ENCODE measurements around the gene NUCB1.

NUCB1 gene

GRCh38 chr19:48920949-48921348 is 20.8 kb downstream of the NUCB1 start:
- Histone ChIP-seq H3K4me3 (ENCODE audit: low read depth, low read length) (no peak overlapping the region), H3K23ac (ENCODE audit: low read length) (no peak overlapping the region), H3K14ac (ENCODE audit: low read length) (no peak overlapping the region), H3K79me1 (ENCODE audit: low read length) (no peaks in the 10 kb centered on the region), H3K9ac (ENCODE audit: low read length) (no peak overlapping the region), H3K36me3 (ENCODE audit: control insufficient read depth in 1 of 2, insufficient read depth in 2 of 2, low read length in 2 of 2) (peaks cover 47% of the 10 kb centered on the region in 2 experiments), H3K18ac (ENCODE audit: low read length) (no peak overlapping the region), H4K91ac (ENCODE audit: low read depth, low read length) (no peak overlapping the region), H2AK5ac (ENCODE audit: low read length) (no peak overlapping the region), H3K4ac (ENCODE audit: low read depth, low read length) (no peak overlapping the region), H2BK12ac (ENCODE audit: low read length) (no peak overlapping the region), H2BK120ac (ENCODE audit: insufficient read depth, low read length, poor library complexity) (no peak overlapping the region), H2BK5ac (ENCODE audit: low read depth, low read length, poor library complexity) (no peak overlapping the region), H4K8ac (ENCODE audit: low read depth, low read length) (no peak overlapping the region), H3K9me3 (ENCODE audit: insufficient read depth, low read depth, low read length) (no peaks in the 10 kb centered on the region), H2AFZ (ENCODE audit: insufficient read depth, low read length, poor library complexity) (no peak overlapping the region), H3K27me3 (ENCODE audit: insufficient read depth, low read length) (no peaks in the 10 kb centered on the region), H3K4me2 (ENCODE audit: low read length) (no peak overlapping the region), H3K4me1 (ENCODE audit: control insufficient read depth in 1 of 2, insufficient read depth in 2 of 2, low read length in 2 of 2) (no peaks in the 10 kb centered on the region), H3K79me2 (ENCODE audit: control insufficient read depth, insufficient read depth, low read length, poor library complexity) (no peaks in the 10 kb centered on the region), H4K12ac (ENCODE audit: low read depth, low read length) (no peak overlapping the region), H3K27ac (ENCODE audit: low read depth, low read length) (no peak overlapping the region)
- no peak for DNase-seq
- no CpG with 5 or more reads among the region's 10 CpGs for WGBS (ENCODE audit: extremely low coverage, insufficient coverage, insufficient read length)

- no CpG with 5 or more reads among the region's 12 CpGs for WGBS (ENCODE audit: extremely low coverage, insufficient coverage, insufficient read length)
- no peak overlapping the region for H3K4me3 ChIP-seq (ENCODE audit: low read depth, low read length)
- H3K9ac ChIP-seq (ENCODE audit: low read length), result no peak overlapping the region
- no peak overlapping the region for H2BK12ac ChIP-seq (ENCODE audit: low read length)
- no peak overlapping the region for H2BK5ac ChIP-seq (ENCODE audit: low read depth, low read length, poor library complexity)
- no peaks in the 10 kb centered on the region for H3K9me3 ChIP-seq (ENCODE audit: insufficient read depth, low read depth, low read length)
- H3K4ac ChIP-seq (ENCODE audit: low read depth, low read length), result no peak overlapping the region
- H3K27me3 ChIP-seq (ENCODE audit: insufficient read depth, low read length), result no peaks in the 10 kb centered on the region
- no peak overlapping the region for H4K91ac ChIP-seq (ENCODE audit: low read depth, low read length)
- no peak overlapping the region for H2AFZ ChIP-seq (ENCODE audit: insufficient read depth, low read length, poor library complexity)
- H2AK5ac ChIP-seq (ENCODE audit: low read length), result no peak overlapping the region
- no peak overlapping the region for H3K27ac ChIP-seq (ENCODE audit: low read depth, low read length)
- no peak overlapping the region for H3K14ac ChIP-seq (ENCODE audit: low read length)
- H3K4me1 ChIP-seq (ENCODE audit: control insufficient read depth in 1 of 2, insufficient read depth in 2 of 2, low read length in 2 of 2), result no peaks in the 10 kb centered on the region
- H3K36me3 ChIP-seq (ENCODE audit: control insufficient read depth in 1 of 2, insufficient read depth in 2 of 2, low read length in 2 of 2), result peaks cover 44 to 47% of the 10 kb centered on the region in 2 experiments
- no peaks in the 10 kb centered on the region for H3K79me1 ChIP-seq (ENCODE audit: low read length)
- H3K4me2 ChIP-seq (ENCODE audit: low read length), result no peak overlapping the region
- H3K23ac ChIP-seq (ENCODE audit: low read length), result no peak overlapping the region
- no peak overlapping the region for H4K12ac ChIP-seq (ENCODE audit: low read depth, low read length)
- no peaks in the 10 kb centered on the region for H3K79me2 ChIP-seq (ENCODE audit: control insufficient read depth, insufficient read depth, low read length, poor library complexity)
- H4K8ac ChIP-seq (ENCODE audit: low read depth, low read length), result no peak overlapping the region
- no peak overlapping the region for H3K18ac ChIP-seq (ENCODE audit: low read length)
- no peak overlapping the region for H2BK120ac ChIP-seq (ENCODE audit: insufficient read depth, low read length, poor library complexity)
- no peak for DNase-seq
Measured at GRCh38 chr19:48921721-48922500, 21.8 kb downstream of the NUCB1 start.

- H2BK120ac ChIP-seq (ENCODE audit: insufficient read depth, low read length, poor library complexity), result no peak overlapping the region
- no peak overlapping the region for H4K8ac ChIP-seq (ENCODE audit: low read depth, low read length)
- no peaks in the 10 kb centered on the region for H3K4me1 ChIP-seq (ENCODE audit: control insufficient read depth in 1 of 2, insufficient read depth in 2 of 2, low read length in 2 of 2)
- no peak overlapping the region for H3K14ac ChIP-seq (ENCODE audit: low read length)
- no peak overlapping the region for H2BK5ac ChIP-seq (ENCODE audit: low read depth, low read length, poor library complexity)
- no peak overlapping the region for H3K18ac ChIP-seq (ENCODE audit: low read length)
- H3K27ac ChIP-seq (ENCODE audit: low read depth, low read length), result no peak overlapping the region
- WGBS (ENCODE audit: extremely low coverage, insufficient coverage, insufficient read length), result no CpG with 5 or more reads among the region's 18 CpGs
- no peak overlapping the region for H3K4ac ChIP-seq (ENCODE audit: low read depth, low read length)
- H3K9ac ChIP-seq (ENCODE audit: low read length), result no peak overlapping the region
- no peaks in the 10 kb centered on the region for H3K9me3 ChIP-seq (ENCODE audit: insufficient read depth, low read depth, low read length)
- no peaks in the 10 kb centered on the region for H3K27me3 ChIP-seq (ENCODE audit: insufficient read depth, low read length)
- no peak overlapping the region for H3K4me2 ChIP-seq (ENCODE audit: low read length)
- H4K91ac ChIP-seq (ENCODE audit: low read depth, low read length), result no peak overlapping the region
- DNase-seq, result no peak
- no peak overlapping the region for H2BK12ac ChIP-seq (ENCODE audit: low read length)
- no peak overlapping the region for H3K4me3 ChIP-seq (ENCODE audit: low read depth, low read length)
- no peak overlapping the region for H2AK5ac ChIP-seq (ENCODE audit: low read length)
- H3K79me2 ChIP-seq (ENCODE audit: control insufficient read depth, insufficient read depth, low read length, poor library complexity), result no peaks in the 10 kb centered on the region
- peaks cover 43 to 45% of the 10 kb centered on the region in 2 experiments for H3K36me3 ChIP-seq (ENCODE audit: control insufficient read depth in 1 of 2, insufficient read depth in 2 of 2, low read length in 2 of 2)
- no peak overlapping the region for H4K12ac ChIP-seq (ENCODE audit: low read depth, low read length)
- no peaks in the 10 kb centered on the region for H3K79me1 ChIP-seq (ENCODE audit: low read length)
- no peak overlapping the region for H3K23ac ChIP-seq (ENCODE audit: low read length)
- no peak overlapping the region for H2AFZ ChIP-seq (ENCODE audit: insufficient read depth, low read length, poor library complexity)
Measured at GRCh38 chr19:48922548-48923490, 22.7 kb downstream of the NUCB1 start.

GRCh38 chr19:48925240-48925843 is 25.2 kb downstream of the NUCB1 start:
- Histone ChIP-seq H4K12ac (ENCODE audit: low read depth, low read length) (no peak overlapping the region), H3K4me2 (ENCODE audit: low read length) (no peak overlapping the region), H2BK5ac (ENCODE audit: low read depth, low read length, poor library complexity) (no peak overlapping the region), H3K36me3 (ENCODE audit: control insufficient read depth in 1 of 2, insufficient read depth in 2 of 2, low read length in 2 of 2) (peaks cover 25 to 26% of the 10 kb centered on the region in 2 experiments), H3K4me3 (ENCODE audit: low read depth, low read length) (no peak overlapping the region), H3K27me3 (ENCODE audit: insufficient read depth, low read length) (no peaks in the 10 kb centered on the region), H3K79me2 (ENCODE audit: control insufficient read depth, insufficient read depth, low read length, poor library complexity) (no peaks in the 10 kb centered on the region), H3K14ac (ENCODE audit: low read length) (no peak overlapping the region), H4K8ac (ENCODE audit: low read depth, low read length) (no peak overlapping the region), H3K9ac (ENCODE audit: low read length) (no peak overlapping the region), H3K79me1 (ENCODE audit: low read length) (no peaks in the 10 kb centered on the region), H2AK5ac (ENCODE audit: low read length) (no peak overlapping the region), H3K4ac (ENCODE audit: low read depth, low read length) (no peak overlapping the region), H3K9me3 (ENCODE audit: insufficient read depth, low read depth, low read length) (no peaks in the 10 kb centered on the region), H3K18ac (ENCODE audit: low read length) (no peak overlapping the region), H3K27ac (ENCODE audit: low read depth, low read length) (no peak overlapping the region), H2BK120ac (ENCODE audit: insufficient read depth, low read length, poor library complexity) (no peak overlapping the region), H2BK12ac (ENCODE audit: low read length) (no peak overlapping the region), H4K91ac (ENCODE audit: low read depth, low read length) (no peak overlapping the region), H3K23ac (ENCODE audit: low read length) (no peak overlapping the region), H2AFZ (ENCODE audit: insufficient read depth, low read length, poor library complexity) (no peak overlapping the region), H3K4me1 (ENCODE audit: control insufficient read depth in 1 of 2, insufficient read depth in 2 of 2, low read length in 2 of 2) (no peaks in the 10 kb centered on the region)
- no CpG with 5 or more reads among the region's 11 CpGs for WGBS (ENCODE audit: extremely low coverage, insufficient coverage, insufficient read length)
- no peak for DNase-seq

All from trophoblast cell (in vitro differentiated cells and primary cell).